ENCODE data around the gene CAT. TPM values are rescaled to one million over a fixed set of nuclear protein-coding genes. Genes with fewer than 3 reads are reported as not detected.

The CAT gene
- polyA plus RNA-seq, 3 donors = 122 to 432 (median 429) TPM

DNA sequence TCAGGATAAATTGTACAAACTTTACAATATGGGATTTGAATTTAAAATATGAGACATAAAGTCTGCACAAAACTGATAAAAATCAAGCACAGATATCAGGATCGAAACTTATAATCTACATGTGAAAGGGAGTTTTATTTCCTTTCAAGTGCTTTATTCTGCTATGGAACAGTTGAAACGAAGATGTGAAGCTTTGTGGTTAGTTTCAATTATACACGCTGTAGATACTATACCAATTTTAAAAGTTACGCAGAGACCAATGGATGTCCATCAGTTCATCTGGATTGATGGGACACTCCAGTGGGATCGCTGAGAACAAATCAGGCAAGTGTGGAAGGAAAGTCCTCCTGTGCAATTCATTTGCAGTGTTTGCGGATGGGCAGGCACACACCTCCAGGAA, 34.5 kb upstream of the CAT start:
- Histone ChIP-seq H3K9ac (ENCODE audit: insufficient read depth, low read length, poor library complexity, severe bottlenecking) (no peak overlapping the region), H3K79me2 (ENCODE audit: insufficient read depth, low read length) (no peaks in the 10 kb centered on the region), H3K27me3 (ENCODE audit: control insufficient read depth in 2 of 2, insufficient read depth in 2 of 2, low read length in 2 of 2) (no peaks in the 10 kb centered on the region), H3K4me2 (replicated peaks; ENCODE audit: extremely low read depth, low read length, poor library complexity, severe bottlenecking) (peak overlapping the region; percentile 74), H3K27ac (ENCODE audit: low read depth in 1 of 2, low read length in 2 of 2) (peak overlapping the region in 1 of 2 donors; percentile 77), H3K9me3 (replicated peaks in 1 of 2; ENCODE audit: control insufficient read depth in 1 of 2, insufficient read depth in 1 of 2, low read length in 2 of 2) (peaks cover 0 to 3% of the 10 kb centered on the region in 2 donors), H3K36me3 (replicated peaks in 1 of 2; ENCODE audit: control insufficient read depth in 1 of 2, insufficient read depth in 2 of 2, low read length in 2 of 2) (no peaks in the 10 kb centered on the region), H3K4me1 (ENCODE audit: control insufficient read depth in 1 of 2, insufficient read depth in 2 of 2, low read length in 2 of 2) (peaks cover 8 to 18% of the 10 kb centered on the region in 2 donors), H4K20me1 (ENCODE audit: insufficient read depth, low read length) (no peaks in the 10 kb centered on the region), H2AFZ (ENCODE audit: insufficient read depth, low read depth, low read length, poor library complexity, severe bottlenecking) (peak overlapping the region; percentile 62), H3K4me3 (replicated peaks in 1 of 3; ENCODE audit: low read depth in 2 of 3, low read length in 3 of 3) (peak overlapping the region in 1 of 3 experiments; percentile 70)
- Mint-ChIP-seq H3K4me3 (peak overlapping the region; percentile 85 to 90), H3K4me1 (peaks cover 27% of the 10 kb centered on the region), H3K36me3 (no peaks in the 10 kb centered on the region), H3K9me3 (peaks cover 0 to 6% (median 2%) of the 10 kb centered on the region in 7 donors), H3K27ac (peak overlapping the region; percentile 76 to 93 (median 87)), H3K27me3 (ENCODE audit: low read depth in 3 of 3) (peaks cover 0 to 1% (median 0%) of the 10 kb centered on the region in 3 donors)
- TF ChIP-seq, protein P1, sequence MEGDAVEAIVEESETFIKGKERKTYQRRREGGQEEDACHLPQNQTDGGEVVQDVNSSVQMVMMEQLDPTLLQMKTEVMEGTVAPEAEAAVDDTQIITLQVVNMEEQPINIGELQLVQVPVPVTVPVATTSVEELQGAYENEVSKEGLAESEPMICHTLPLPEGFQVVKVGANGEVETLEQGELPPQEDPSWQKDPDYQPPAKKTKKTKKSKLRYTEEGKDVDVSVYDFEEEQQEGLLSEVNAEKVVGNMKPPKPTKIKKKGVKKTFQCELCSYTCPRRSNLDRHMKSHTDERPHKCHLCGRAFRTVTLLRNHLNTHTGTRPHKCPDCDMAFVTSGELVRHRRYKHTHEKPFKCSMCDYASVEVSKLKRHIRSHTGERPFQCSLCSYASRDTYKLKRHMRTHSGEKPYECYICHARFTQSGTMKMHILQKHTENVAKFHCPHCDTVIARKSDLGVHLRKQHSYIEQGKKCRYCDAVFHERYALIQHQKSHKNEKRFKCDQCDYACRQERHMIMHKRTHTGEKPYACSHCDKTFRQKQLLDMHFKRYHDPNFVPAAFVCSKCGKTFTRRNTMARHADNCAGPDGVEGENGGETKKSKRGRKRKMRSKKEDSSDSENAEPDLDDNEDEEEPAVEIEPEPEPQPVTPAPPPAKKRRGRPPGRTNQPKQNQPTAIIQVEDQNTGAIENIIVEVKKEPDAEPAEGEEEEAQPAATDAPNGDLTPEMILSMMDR (IDR thresholded peaks at IDR 0.05) = no peak
- 100% methylated on average over 2 of the region's 6 CpGs for WGBS (ENCODE audit: insufficient coverage)
- DNase-seq = no peak
- intact Hi-C loops (cut with micrococcal nuclease) = loop anchor here in 1 of 2 donors (10.0 kb wide), 1 partner anchor 51 kb away; no protein-coding TSS in a partner anchor

DNA sequence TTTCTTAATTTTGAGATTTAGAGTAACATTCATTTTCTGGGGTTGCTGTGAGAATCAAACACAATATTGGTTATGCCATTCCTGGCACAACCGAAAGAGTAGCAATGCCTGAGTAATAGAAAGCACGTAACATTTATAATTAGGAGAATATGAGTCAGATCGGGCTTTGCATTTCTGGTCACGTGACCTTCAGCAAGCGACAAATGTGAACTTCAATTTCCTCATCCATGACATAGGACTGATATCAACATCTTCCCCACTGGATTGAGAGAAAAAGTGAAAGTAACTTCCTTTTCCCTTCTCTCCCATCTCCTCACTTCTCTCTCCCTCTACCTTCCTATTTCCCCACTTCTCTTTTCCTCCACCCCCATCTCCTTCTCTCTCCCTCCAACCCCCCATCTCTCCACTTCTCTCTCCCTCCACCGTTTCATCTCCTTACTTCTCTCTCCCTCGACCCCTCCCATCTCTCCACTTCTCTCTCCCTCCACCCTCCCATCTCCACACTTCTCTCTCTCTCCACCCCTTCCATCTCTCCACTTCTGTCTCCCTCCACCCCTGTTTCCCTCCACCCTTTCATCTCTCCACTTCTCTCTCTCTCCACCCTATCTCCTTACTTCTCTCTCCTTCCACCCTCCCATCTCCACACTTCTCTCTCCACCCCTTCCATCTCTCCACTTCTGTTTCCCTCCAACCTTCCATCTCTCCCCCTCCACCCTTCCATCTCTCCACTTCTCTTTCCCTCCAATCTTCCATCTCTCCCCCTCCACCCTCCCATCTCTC, 33.5 kb upstream of the CAT start:
- Mint-ChIP-seq H3K4me1 (peaks cover 27% of the 10 kb centered on the region), H3K27me3 (ENCODE audit: low read depth in 3 of 3) (peaks cover 0 to 1% (median 0%) of the 10 kb centered on the region in 3 donors), H3K4me3 (peak overlapping the region; percentile 85 to 90), H3K36me3 (no peaks in the 10 kb centered on the region), H3K9me3 (peaks cover 0 to 4% (median 0%) of the 10 kb centered on the region in 7 donors), H3K27ac (peak overlapping the region; percentile 84 to 93 (median 90))
- Histone ChIP-seq H2AFZ (ENCODE audit: insufficient read depth, low read depth, low read length, poor library complexity, severe bottlenecking) (peak overlapping the region; percentile 62), H3K36me3 (replicated peaks in 1 of 2; ENCODE audit: control insufficient read depth in 1 of 2, insufficient read depth in 2 of 2, low read length in 2 of 2) (no peaks in the 10 kb centered on the region), H3K27me3 (ENCODE audit: control insufficient read depth in 2 of 2, insufficient read depth in 2 of 2, low read length in 2 of 2) (no peaks in the 10 kb centered on the region), H3K4me1 (ENCODE audit: control insufficient read depth in 1 of 2, insufficient read depth in 2 of 2, low read length in 2 of 2) (peaks cover 8 to 18% of the 10 kb centered on the region in 2 donors), H3K4me3 (replicated peaks in 1 of 3; ENCODE audit: low read depth in 2 of 3, low read length in 3 of 3) (peak overlapping the region; percentile 44 to 82 (median 70)), H4K20me1 (ENCODE audit: insufficient read depth, low read length) (no peaks in the 10 kb centered on the region), H3K4me2 (replicated peaks; ENCODE audit: extremely low read depth, low read length, poor library complexity, severe bottlenecking) (peak overlapping the region; percentile 74), H3K79me2 (ENCODE audit: insufficient read depth, low read length) (no peaks in the 10 kb centered on the region), H3K9ac (ENCODE audit: insufficient read depth, low read length, poor library complexity, severe bottlenecking) (peak overlapping the region; percentile 45), H3K27ac (ENCODE audit: low read depth in 1 of 2, low read length in 2 of 2) (peak overlapping the region in 1 of 2 donors; percentile 77), H3K9me3 (replicated peaks in 1 of 2; ENCODE audit: control insufficient read depth in 1 of 2, insufficient read depth in 1 of 2, low read length in 2 of 2) (no peaks in the 10 kb centered on the region)
- TF ChIP-seq, protein P1 (IDR thresholded peaks at IDR 0.05) = no peak
- WGBS (ENCODE audit: insufficient coverage) = 14% methylated on average over 2 of the region's 7 CpGs
- peak; percentile 87 to 94 (median 93) for DNase-seq
- intact Hi-C loops (cut with micrococcal nuclease) = loop anchor here (5.0 to 10.0 kb wide), 2 partner anchors 33 to 50 kb away; no protein-coding TSS in a partner anchor
